MCF 10A (cell line): ENCODE results near the gene NFIB. TPM values are rescaled to one million over a fixed set of nuclear protein-coding genes. Genes with fewer than 3 reads are reported as not detected.

ENCODE experiments used
- BruUV-seq: library from RNA; stranded (reverse); fragments of 400-500 nt; replicated peaks from 2 replicates; lab custom pipeline; 2021; lab: Mats Ljungman, UMichigan
- CTCF ChIA-PET: fragments of 300-600 bp; sonication (Branson Sonifier 250); formaldehyde crosslinking; extraction: SDS; loops from one replicate; lab custom pipeline; 2021; ENCODE audit warnings: antibody characterized with exemption, inconsistent platforms; lab: Yijun Ruan, JAX
- POLR2A ChIA-PET: fragments of 300-600, 350-650 bp; sonication (Branson Sonifier 250); formaldehyde crosslinking; extraction: SDS; loops from one replicate; lab custom pipeline; 2020; ENCODE audit warnings: antibody characterized with exemption, inconsistent platforms; lab: Yijun Ruan, JAX
- DNase-seq: peaks from one replicate; pipeline ENCODE4 v3.0.0-alpha.2; 2018; ENCODE audit not compliant: unreplicated experiment
- H3K27ac Mint-ChIP-seq: one replicate; pipeline ENCODE4 v1.8.0; 2022; ENCODE audit warnings: mild to moderate bottlenecking, low read depth, mixed read lengths; ENCODE audit not compliant: unreplicated experiment
- H3K27me3 Mint-ChIP-seq: one replicate; pipeline ENCODE4 v1.8.0; 2022; ENCODE audit warnings: mixed read lengths; ENCODE audit not compliant: insufficient read depth, unreplicated experiment
- H3K36me3 Mint-ChIP-seq: one replicate; pipeline ENCODE4 v1.8.0; 2022; ENCODE audit warnings: mild to moderate bottlenecking, moderate library complexity, mixed read lengths; ENCODE audit not compliant: insufficient read depth, unreplicated experiment
- H3K4me1 Mint-ChIP-seq: one replicate; pipeline ENCODE4 v1.8.0; 2022; ENCODE audit warnings: mixed read lengths; ENCODE audit not compliant: insufficient read depth, unreplicated experiment
- H3K4me3 Mint-ChIP-seq: one replicate; pipeline ENCODE4 v1.8.0; 2022; ENCODE audit warnings: mild to moderate bottlenecking, moderate library complexity, mixed read lengths; ENCODE audit not compliant: unreplicated experiment
- H3K9me3 Mint-ChIP-seq: one replicate; pipeline ENCODE4 v1.8.0; 2022; ENCODE audit warnings: mixed read lengths; ENCODE audit not compliant: unreplicated experiment
- intact Hi-C: fragments of 100-400 bp; cut with micrococcal nuclease; formaldehyde crosslinking; loops from 2 replicates; pipeline ENCODE4 v1.14.1; 2022
- total RNA-seq: library from RNA; stranded (reverse); gene quantifications from 2 replicates; pipeline ENCODE4 v1.2.3, GENCODE V29; 2022
- TF ChIP-seq, protein P1 (sequence below): fragments of 200-600 bp; IDR thresholded peaks from one replicate; pipeline ENCODE4 v1.8.0; 2022; ENCODE audit warnings: antibody characterized with exemption, mild to moderate bottlenecking; ENCODE audit not compliant: unreplicated experiment

Gene NFIB
- total RNA-seq, 1 experiment from 2014 or later, result 70.8 TPM

DNA sequence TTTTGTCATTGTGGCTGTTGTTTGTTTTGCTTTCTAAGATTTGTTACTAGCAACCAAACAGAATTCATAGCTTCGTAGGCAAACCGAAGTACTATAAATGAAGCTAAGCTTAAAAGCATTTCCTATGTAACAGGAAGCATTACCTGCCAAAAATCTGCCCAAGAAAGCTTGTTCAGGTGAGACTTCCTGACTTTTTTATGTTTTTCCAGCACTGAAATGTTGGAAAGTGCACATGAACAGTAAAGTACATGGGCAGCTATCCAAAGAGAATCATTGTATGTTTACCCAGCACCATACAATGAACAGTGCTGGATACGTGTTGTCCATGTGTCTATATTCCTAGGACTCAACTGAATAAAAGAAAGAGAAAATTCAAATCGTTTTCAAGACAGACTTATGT, 247.1 kb downstream of the NFIB start:
- intact Hi-C loops, result no loop called here
- ChIA-PET POLR2A (interaction anchor here (0.6 to 1.1 kb wide), 2 partner anchors 24 to 777 kb away, joined by 3 to 4 read pairs; no protein-coding TSS in a partner anchor), CTCF (interaction anchor here (0.7 kb wide), 1 partner anchor 203 kb away, joined by 3 read pairs; no protein-coding TSS in a partner anchor)
- no peaks in the 10 kb centered on the region for H3K27me3 Mint-ChIP-seq
- TF ChIP-seq, protein P1, sequence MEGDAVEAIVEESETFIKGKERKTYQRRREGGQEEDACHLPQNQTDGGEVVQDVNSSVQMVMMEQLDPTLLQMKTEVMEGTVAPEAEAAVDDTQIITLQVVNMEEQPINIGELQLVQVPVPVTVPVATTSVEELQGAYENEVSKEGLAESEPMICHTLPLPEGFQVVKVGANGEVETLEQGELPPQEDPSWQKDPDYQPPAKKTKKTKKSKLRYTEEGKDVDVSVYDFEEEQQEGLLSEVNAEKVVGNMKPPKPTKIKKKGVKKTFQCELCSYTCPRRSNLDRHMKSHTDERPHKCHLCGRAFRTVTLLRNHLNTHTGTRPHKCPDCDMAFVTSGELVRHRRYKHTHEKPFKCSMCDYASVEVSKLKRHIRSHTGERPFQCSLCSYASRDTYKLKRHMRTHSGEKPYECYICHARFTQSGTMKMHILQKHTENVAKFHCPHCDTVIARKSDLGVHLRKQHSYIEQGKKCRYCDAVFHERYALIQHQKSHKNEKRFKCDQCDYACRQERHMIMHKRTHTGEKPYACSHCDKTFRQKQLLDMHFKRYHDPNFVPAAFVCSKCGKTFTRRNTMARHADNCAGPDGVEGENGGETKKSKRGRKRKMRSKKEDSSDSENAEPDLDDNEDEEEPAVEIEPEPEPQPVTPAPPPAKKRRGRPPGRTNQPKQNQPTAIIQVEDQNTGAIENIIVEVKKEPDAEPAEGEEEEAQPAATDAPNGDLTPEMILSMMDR, result no peak
- no peak for DNase-seq
- no TSS peak for BruUV-seq
- no peaks in the 10 kb centered on the region for H3K9me3 Mint-ChIP-seq
- no peaks in the 10 kb centered on the region for H3K4me1 Mint-ChIP-seq
- H3K4me3 Mint-ChIP-seq, result no peak overlapping the region
- no peak overlapping the region for H3K27ac Mint-ChIP-seq
- H3K36me3 Mint-ChIP-seq, result no peaks in the 10 kb centered on the region

GRCh38 chr9:14066032-14066431, 247.9 kb downstream of the NFIB start:
- TF ChIP-seq, protein P1, result no peak
- no peaks in the 10 kb centered on the region for H3K36me3 Mint-ChIP-seq
- intact Hi-C loops, result no loop called here
- ChIA-PET CTCF (interaction anchor here (0.6 to 0.7 kb wide), 2 partner anchors 50 to 288 kb away, joined by 3 read pairs; no protein-coding TSS in a partner anchor), POLR2A (interaction anchor here (1.0 to 1.1 kb wide), 2 partner anchors 23 to 262 kb away, joined by 3 read pairs; no protein-coding TSS in a partner anchor)
- no TSS peak for BruUV-seq
- no peaks in the 10 kb centered on the region for H3K27me3 Mint-ChIP-seq
- no peak overlapping the region for H3K27ac Mint-ChIP-seq
- H3K4me1 Mint-ChIP-seq, result no peaks in the 10 kb centered on the region
- no peak overlapping the region for H3K4me3 Mint-ChIP-seq
- H3K9me3 Mint-ChIP-seq, result no peaks in the 10 kb centered on the region
- no peak for DNase-seq

GRCh38 chr9:14064940-14065339, 249.0 kb downstream of the NFIB start:
- DNase-seq, result no peak
- intact Hi-C loops, result no loop called here
- Mint-ChIP-seq H3K9me3 (no peaks in the 10 kb centered on the region), H3K4me3 (no peak overlapping the region), H3K36me3 (no peaks in the 10 kb centered on the region), H3K27me3 (no peaks in the 10 kb centered on the region), H3K27ac (no peak overlapping the region), H3K4me1 (no peaks in the 10 kb centered on the region)
- no TSS peak for BruUV-seq
- ChIA-PET CTCF (interaction anchor here (0.7 kb wide), 1 partner anchor 289 kb away, joined by 3 read pairs; no protein-coding TSS in a partner anchor), POLR2A (no interaction called here)
- TF ChIP-seq, protein P1, result no peak

GRCh38 chr9:14063756-14064155, 250.2 kb downstream of the NFIB start:
- no peaks in the 10 kb centered on the region for H3K9me3 Mint-ChIP-seq
- no peak overlapping the region for H3K27ac Mint-ChIP-seq
- BruUV-seq, result no TSS peak
- intact Hi-C loops, result no loop called here
- ChIA-PET POLR2A (interaction anchor here (0.6 to 1.4 kb wide), 5 partner anchors 11 to 214 kb away, joined by 3 to 8 read pairs (median 3); no protein-coding TSS in a partner anchor), CTCF (interaction anchor here (1.2 kb wide), 1 partner anchor 18 kb away, joined by 5 read pairs; no protein-coding TSS in a partner anchor)
- TF ChIP-seq, protein P1, result no peak
- DNase-seq, result no peak
- no peaks in the 10 kb centered on the region for H3K4me1 Mint-ChIP-seq
- no peaks in the 10 kb centered on the region for H3K36me3 Mint-ChIP-seq
- no peak overlapping the region for H3K4me3 Mint-ChIP-seq
- no peaks in the 10 kb centered on the region for H3K27me3 Mint-ChIP-seq
